ENCODE measurements around the gene PARD6B. TPM values are rescaled to one million over a fixed set of nuclear protein-coding genes. Genes with fewer than 3 reads are reported as not detected.

PARD6B gene
- total RNA-seq, 5 donors from 2014 or later (not counting 1 experiment from before 2014, with no cell fraction given), result 5.9 to 12.4 (median 9.4) TPM

DNA sequence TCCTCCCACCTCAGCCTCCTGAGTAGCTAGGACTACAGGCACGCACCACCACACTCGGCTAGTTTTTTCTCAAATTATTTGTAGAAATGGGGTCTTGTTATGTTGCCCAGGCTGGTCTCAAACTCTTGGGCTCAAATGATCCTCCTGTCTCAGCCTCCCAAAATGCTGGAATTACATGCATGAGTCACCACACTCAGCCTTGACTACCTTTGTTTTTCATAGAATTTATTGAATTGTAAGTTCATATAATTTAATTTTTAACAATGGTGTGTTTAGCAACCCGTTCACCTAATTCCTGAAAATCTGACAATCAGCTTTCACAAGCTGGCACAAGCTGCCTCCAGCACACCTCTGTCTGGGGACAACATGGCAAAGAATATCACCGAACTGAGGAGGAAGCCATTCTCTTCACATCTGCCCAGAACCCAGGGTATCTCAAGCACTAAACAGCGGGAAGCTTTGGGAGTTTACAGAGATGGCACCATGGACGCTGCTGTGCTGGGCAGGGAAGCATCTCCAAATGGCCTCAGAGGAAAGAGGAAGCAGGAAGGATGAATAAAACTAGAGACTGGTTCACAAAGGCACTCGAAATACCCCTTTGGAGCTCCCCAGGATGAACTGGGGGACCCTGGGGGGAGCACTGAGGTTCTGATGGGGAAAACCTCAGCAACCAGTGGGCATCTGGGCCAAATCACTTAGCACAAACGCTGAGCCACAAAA, 43.0 kb upstream of the PARD6B start:
- ATAC-seq (replicated peaks in 1 of 4), result no peak
- Histone ChIP-seq H3K9me3 (no peaks in the 10 kb centered on the region), H3K36me3 (ENCODE audit: control insufficient read depth in 2 of 2, extremely low read depth in 1 of 2, insufficient read depth in 1 of 2, low read length in 1 of 2) (no peaks in the 10 kb centered on the region), H3K4me3 (ENCODE audit: control insufficient read depth in 1 of 2, extremely low read depth in 1 of 2, low read length in 1 of 2) (no peak overlapping the region), H3K27ac (ENCODE audit: low read length) (no peak overlapping the region), H3K27me3 (replicated peaks in 1 of 2; ENCODE audit: control insufficient read depth in 2 of 2, extremely low read depth in 1 of 2, insufficient read depth in 2 of 2, low read length in 1 of 2) (peaks cover 0 to 49% of the 10 kb centered on the region in 2 experiments), H3K4me1 (ENCODE audit: control insufficient read depth in 1 of 2, extremely low read depth in 1 of 2, insufficient read depth in 2 of 2, low read length in 2 of 2) (peaks cover 0 to 10% of the 10 kb centered on the region in 2 experiments)
- Mint-ChIP-seq H3K36me3 (no peaks in the 10 kb centered on the region), H3K27me3 (peaks cover 39 to 40% of the 10 kb centered on the region in 2 donors), H3K4me3 (no peak overlapping the region), H3K27ac (no peak overlapping the region), H3K9me3 (no peaks in the 10 kb centered on the region), H3K4me1 (peaks cover 13 to 16% (median 16%) of the 10 kb centered on the region in 3 donors)
- CTCF ChIA-PET, result no interaction called here
- WGBS (ENCODE audit: insufficient coverage), result 63% methylated on average over 3 of the region's 8 CpGs
- DNase-seq, result no peak
- POLR2A ChIA-PET, result interaction anchor here in 1 of 2 donors (0.6 kb wide), 1 partner anchor 22 kb away, joined by 6 read pairs; no protein-coding TSS in a partner anchor

- H3K4me1 ChIP-seq (ENCODE audit: control insufficient read depth in 1 of 2, extremely low read depth in 1 of 2, insufficient read depth in 2 of 2, low read length in 2 of 2), result peaks cover 0 to 10% of the 10 kb centered on the region in 2 experiments
- H3K27me3 Mint-ChIP-seq, result peaks cover 36 to 44% of the 10 kb centered on the region in 2 donors
- no peak overlapping the region for H3K4me3 ChIP-seq (ENCODE audit: control insufficient read depth in 1 of 2, extremely low read depth in 1 of 2, low read length in 1 of 2)
- CTCF ChIA-PET, result no interaction called here
- DNase-seq (no peak), ATAC-seq (replicated peaks in 1 of 4) (no peak)
- H3K36me3 ChIP-seq (ENCODE audit: control insufficient read depth in 2 of 2, extremely low read depth in 1 of 2, insufficient read depth in 1 of 2, low read length in 1 of 2), result no peaks in the 10 kb centered on the region
- H3K36me3 Mint-ChIP-seq, result no peaks in the 10 kb centered on the region
- no peaks in the 10 kb centered on the region for H3K9me3 Mint-ChIP-seq
- H3K27ac ChIP-seq (ENCODE audit: low read length), result no peak overlapping the region
- H3K9me3 ChIP-seq, result no peaks in the 10 kb centered on the region
- peak overlapping the region in 1 of 3 donors; percentile 51 for H3K4me3 Mint-ChIP-seq
- H3K27me3 ChIP-seq (replicated peaks in 1 of 2; ENCODE audit: control insufficient read depth in 2 of 2, extremely low read depth in 1 of 2, insufficient read depth in 2 of 2, low read length in 1 of 2), result peaks cover 0 to 54% of the 10 kb centered on the region in 2 experiments
- POLR2A ChIA-PET, result no interaction called here
- whole genome bisulfite sequencing (ENCODE audit: insufficient coverage), result 43% methylated on average over 6 of the region's 10 CpGs
- H3K4me1 Mint-ChIP-seq, result peaks cover 13 to 16% (median 16%) of the 10 kb centered on the region in 3 donors
- no peak overlapping the region for H3K27ac Mint-ChIP-seq
Observed at GRCh38 chr20:50689864-50690649, 41.3 kb upstream of the PARD6B start.

GRCh38 chr20:50690650-50691572, 40.5 kb upstream of the PARD6B start, which contains the start of gene RIPOR3:
Gene RIPOR3, minus strand, starts transcription at chr20:50691542. Its CDS starts 414 bp downstream, at chr20:50691128.
- Mint-ChIP-seq H3K36me3 (no peaks in the 10 kb centered on the region), H3K4me1 (peaks cover 13 to 16% (median 16%) of the 10 kb centered on the region in 3 donors), H3K27ac (peak within 1 kb of the TSS in 1 of 2 donors; percentile 15), H3K9me3 (no peaks in the 10 kb centered on the region), H3K27me3 (peaks cover 36 to 44% of the 10 kb centered on the region in 2 donors), H3K4me3 (peak within 1 kb of the TSS in 2 of 3 donors; percentile 13 to 51)
- no peak for ATAC-seq (replicated peaks in 1 of 4)
- H3K4me3 ChIP-seq (ENCODE audit: control insufficient read depth in 1 of 2, extremely low read depth in 1 of 2, low read length in 1 of 2), result no peak within 1 kb of the TSS
- ChIA-PET POLR2A (no interaction called here), CTCF (interaction anchor here in 1 of 2 donors (0.6 kb wide), 1 partner anchor 846 kb away, joined by 4 read pairs; no protein-coding TSS in a partner anchor)
- DNase-seq, result no peak
- H3K4me1 ChIP-seq (ENCODE audit: control insufficient read depth in 1 of 2, extremely low read depth in 1 of 2, insufficient read depth in 2 of 2, low read length in 2 of 2), result peaks cover 0 to 10% of the 10 kb centered on the region in 2 experiments
- 12% methylated on average over 36 of the region's 42 CpGs for WGBS (ENCODE audit: insufficient coverage)
- no peaks in the 10 kb centered on the region for H3K36me3 ChIP-seq (ENCODE audit: control insufficient read depth in 2 of 2, extremely low read depth in 1 of 2, insufficient read depth in 1 of 2, low read length in 1 of 2)
- peaks cover 0 to 54% of the 10 kb centered on the region in 2 experiments for H3K27me3 ChIP-seq (replicated peaks in 1 of 2; ENCODE audit: control insufficient read depth in 2 of 2, extremely low read depth in 1 of 2, insufficient read depth in 2 of 2, low read length in 1 of 2)
- H3K9me3 ChIP-seq, result no peaks in the 10 kb centered on the region
- no peak within 1 kb of the TSS for H3K27ac ChIP-seq (ENCODE audit: low read length)

- peak overlapping the region in 1 of 2 donors; percentile 15 for H3K27ac Mint-ChIP-seq
- Histone ChIP-seq H3K27ac (ENCODE audit: low read length) (no peak overlapping the region), H3K4me1 (ENCODE audit: control insufficient read depth in 1 of 2, extremely low read depth in 1 of 2, insufficient read depth in 2 of 2, low read length in 2 of 2) (peaks cover 0 to 10% of the 10 kb centered on the region in 2 experiments), H3K9me3 (no peaks in the 10 kb centered on the region), H3K4me3 (ENCODE audit: control insufficient read depth in 1 of 2, extremely low read depth in 1 of 2, low read length in 1 of 2) (no peak overlapping the region), H3K27me3 (replicated peaks in 1 of 2; ENCODE audit: control insufficient read depth in 2 of 2, extremely low read depth in 1 of 2, insufficient read depth in 2 of 2, low read length in 1 of 2) (peaks cover 0 to 54% of the 10 kb centered on the region in 2 experiments), H3K36me3 (ENCODE audit: control insufficient read depth in 2 of 2, extremely low read depth in 1 of 2, insufficient read depth in 1 of 2, low read length in 1 of 2) (no peaks in the 10 kb centered on the region)
- CTCF ChIA-PET, result no interaction called here
- ATAC-seq (replicated peaks in 1 of 4) (no peak), DNase-seq (no peak)
- WGBS (ENCODE audit: insufficient coverage), result 31% methylated on average over 14 of the region's 23 CpGs
- POLR2A ChIA-PET, result no interaction called here
- H3K4me1 Mint-ChIP-seq, result peaks cover 13 to 16% (median 16%) of the 10 kb centered on the region in 3 donors
- no peaks in the 10 kb centered on the region for H3K9me3 Mint-ChIP-seq
- H3K36me3 Mint-ChIP-seq, result no peaks in the 10 kb centered on the region
- peaks cover 36 to 44% of the 10 kb centered on the region in 2 donors for H3K27me3 Mint-ChIP-seq
- peak overlapping the region in 1 of 3 donors; percentile 41 for H3K4me3 Mint-ChIP-seq
Observed at GRCh38 chr20:50691573-50692551, 39.5 kb upstream of the PARD6B start.

- H3K36me3 ChIP-seq (ENCODE audit: control insufficient read depth in 2 of 2, extremely low read depth in 1 of 2, insufficient read depth in 1 of 2, low read length in 1 of 2), result no peaks in the 10 kb centered on the region
- no peaks in the 10 kb centered on the region for H3K9me3 Mint-ChIP-seq
- no peak for DNase-seq
- H3K27ac Mint-ChIP-seq, result no peak overlapping the region
- no peak for ATAC-seq (replicated peaks in 1 of 4)
- WGBS (ENCODE audit: insufficient coverage), result 33% methylated on average over 1 of the region's 2 CpGs
- no peaks in the 10 kb centered on the region for H3K9me3 ChIP-seq
- no peak overlapping the region for H3K4me3 ChIP-seq (ENCODE audit: control insufficient read depth in 1 of 2, extremely low read depth in 1 of 2, low read length in 1 of 2)
- CTCF ChIA-PET, result no interaction called here
- H3K4me1 Mint-ChIP-seq, result peaks cover 13 to 16% (median 16%) of the 10 kb centered on the region in 3 donors
- POLR2A ChIA-PET, result no interaction called here
- H3K27me3 ChIP-seq (replicated peaks in 1 of 2; ENCODE audit: control insufficient read depth in 2 of 2, extremely low read depth in 1 of 2, insufficient read depth in 2 of 2, low read length in 1 of 2), result peaks cover 0 to 52% of the 10 kb centered on the region in 2 experiments
- H3K36me3 Mint-ChIP-seq, result no peaks in the 10 kb centered on the region
- no peak overlapping the region for H3K27ac ChIP-seq (ENCODE audit: low read length)
- peaks cover 0 to 10% of the 10 kb centered on the region in 2 experiments for H3K4me1 ChIP-seq (ENCODE audit: control insufficient read depth in 1 of 2, extremely low read depth in 1 of 2, insufficient read depth in 2 of 2, low read length in 2 of 2)
- H3K4me3 Mint-ChIP-seq, result no peak overlapping the region
- peaks cover 30 to 44% of the 10 kb centered on the region in 2 donors for H3K27me3 Mint-ChIP-seq
Observed at GRCh38 chr20:50692552-50692933, 38.8 kb upstream of the PARD6B start.

Measured in T-cell (primary cell).